Activated CD4-positive, alpha-beta T cell treated with anti-CD3 and anti-CD28 coated beads, Interleukin-2, amount 50 U/mL, for 24 hours (primary cell): ENCODE data around the gene BANP.
"Not testable (repeated sequence)": the region's sequence is repeated elsewhere in the genome, so short reads cannot be mapped to it uniquely, and the experiment has no call there.

Source experiments
- DNase-seq, 2 donors: peaks; one replicate each; pipeline ENCODE4 v3.0.0-alpha.2; 2020; ENCODE audit warnings: low read depth in 1 of 2, low spot score in 1 of 2

Gene BANP

DNA sequence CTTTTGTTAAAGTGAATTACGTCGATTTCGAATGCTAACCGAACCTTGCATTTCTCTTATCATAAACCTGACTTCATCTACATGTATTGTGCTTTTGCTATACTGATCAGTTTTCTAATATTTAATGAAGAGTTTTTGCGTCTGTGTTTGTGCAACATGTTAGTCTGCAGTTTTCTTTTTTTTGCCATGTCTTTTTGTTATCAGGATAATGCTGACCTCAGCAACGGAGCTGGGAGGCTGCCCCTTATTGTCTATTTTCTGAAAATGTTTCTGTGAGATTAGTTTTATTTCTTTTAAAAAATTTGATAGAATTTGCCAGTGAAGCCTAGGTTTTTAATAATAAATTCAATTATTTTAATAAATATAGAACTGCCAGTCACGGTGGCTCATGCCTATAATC is 40.9 kb downstream of the BANP start:
- not testable (repeated sequence) for DNase-seq

DNA sequence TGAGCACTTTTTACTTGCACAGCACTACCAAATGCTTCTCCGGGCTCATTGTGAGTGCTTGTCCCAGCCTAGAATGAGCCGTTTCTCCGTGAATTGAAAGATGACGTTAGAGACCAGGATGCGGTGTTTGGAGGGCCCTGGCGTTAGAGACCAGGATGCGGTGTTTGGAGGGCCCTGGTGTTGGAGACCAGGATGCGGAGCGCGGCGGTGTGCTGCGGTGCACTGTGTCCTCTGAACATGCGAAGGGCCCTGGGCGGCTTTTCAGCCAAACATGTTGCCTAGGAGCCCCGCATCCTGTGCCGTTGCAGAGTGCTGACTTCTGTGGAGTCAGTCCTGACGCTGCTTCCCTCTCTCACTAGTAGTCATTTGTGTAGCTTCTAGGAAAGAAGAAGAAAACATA is 42.7 kb downstream of the BANP start:
- no peak for DNase-seq

DNA sequence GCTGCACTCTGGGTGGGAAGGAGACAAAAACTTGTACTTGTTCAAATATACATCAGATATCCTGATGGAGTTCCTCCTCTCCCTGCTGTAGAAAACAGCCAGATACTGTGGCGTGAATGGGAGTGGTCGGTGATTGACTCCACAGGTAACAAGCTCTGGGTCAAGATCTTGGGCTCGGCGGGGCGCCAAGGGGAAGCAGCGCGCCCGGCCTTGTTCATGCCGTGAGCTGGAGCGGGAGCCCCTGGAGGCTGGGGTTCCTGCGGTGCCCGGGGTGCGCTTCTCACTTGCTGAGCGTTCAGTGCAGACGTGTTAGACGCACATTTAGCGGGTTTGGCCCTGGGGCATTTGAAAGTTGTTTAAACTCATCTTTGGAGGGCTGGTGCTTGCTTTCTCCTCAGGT is 44.4 kb downstream of the BANP start:
- no peak for DNase-seq

DNA sequence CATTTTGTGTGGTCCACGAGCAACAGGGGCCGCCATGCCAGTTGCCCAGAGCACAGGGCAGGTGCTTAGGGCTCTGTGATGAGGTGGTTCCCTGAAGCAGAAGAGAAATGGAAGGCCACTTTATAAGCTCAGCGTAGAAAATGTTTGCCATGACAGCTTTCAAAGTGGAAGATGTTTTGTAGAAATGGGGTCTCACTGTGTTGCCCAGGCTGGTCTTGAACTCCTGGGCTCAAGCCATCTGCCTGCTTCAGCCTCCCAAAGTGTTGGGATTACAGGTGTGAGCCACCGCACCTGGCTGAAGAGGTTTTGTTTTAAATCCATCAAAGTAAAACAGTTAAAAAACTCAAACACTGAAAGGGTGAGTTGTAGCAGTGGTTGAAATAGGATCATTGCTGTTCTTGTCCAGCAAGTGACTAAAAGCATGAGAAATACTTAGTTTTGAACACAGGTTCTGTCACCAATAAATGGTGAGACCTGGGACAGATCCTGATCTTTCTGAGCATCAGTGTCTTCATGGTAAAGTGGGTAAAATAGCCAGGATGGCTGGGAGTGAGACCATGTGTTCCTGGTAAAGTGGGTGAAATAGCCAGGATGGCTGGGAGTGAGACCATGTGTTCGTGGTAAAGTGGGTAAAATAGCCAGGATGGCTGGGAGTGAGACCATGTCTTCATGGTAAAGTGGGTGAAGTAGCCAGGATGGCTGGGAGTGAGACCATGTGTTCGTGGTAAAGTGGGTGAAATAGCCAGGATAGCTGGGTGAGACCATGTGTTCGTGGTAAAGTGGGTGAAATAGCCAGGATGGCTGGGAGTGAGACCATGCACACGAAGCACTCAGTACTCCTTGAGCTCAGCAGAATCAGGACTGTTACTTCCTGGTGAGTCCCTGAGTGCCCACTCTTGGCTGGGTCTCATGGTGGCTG is 46.0 kb downstream of the BANP start:
- no peak for DNase-seq

DNA sequence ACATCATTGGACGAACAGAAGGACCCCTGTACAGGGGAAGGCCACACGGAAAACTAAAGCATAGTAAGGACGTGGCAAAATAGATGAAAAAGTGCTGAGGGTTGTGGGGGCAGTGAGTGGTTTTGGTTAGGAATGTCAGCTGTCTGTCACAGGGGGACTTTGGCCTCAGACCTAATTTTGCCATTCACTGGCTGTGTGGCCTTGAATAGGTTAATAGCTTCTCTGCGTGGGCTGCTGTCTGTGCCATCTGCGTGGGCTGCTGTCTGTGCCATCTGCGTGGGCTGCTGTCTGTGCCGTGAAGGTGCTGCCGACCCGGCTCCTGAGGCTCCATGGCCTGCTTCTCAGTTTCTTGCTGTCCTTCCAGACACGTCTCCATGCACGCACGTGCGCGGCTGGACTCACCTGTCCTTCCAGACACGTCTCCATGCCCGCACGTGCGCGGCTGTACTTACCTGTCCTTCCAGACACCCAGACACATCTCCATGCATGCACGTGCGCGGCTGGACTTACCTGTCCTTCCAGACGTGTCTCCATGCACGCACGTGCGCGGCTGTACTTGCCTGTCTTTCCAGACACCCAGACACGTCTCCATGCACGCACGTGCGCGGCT is 47.1 kb downstream of the BANP start:
- DNase-seq = not testable (repeated sequence)

DNA sequence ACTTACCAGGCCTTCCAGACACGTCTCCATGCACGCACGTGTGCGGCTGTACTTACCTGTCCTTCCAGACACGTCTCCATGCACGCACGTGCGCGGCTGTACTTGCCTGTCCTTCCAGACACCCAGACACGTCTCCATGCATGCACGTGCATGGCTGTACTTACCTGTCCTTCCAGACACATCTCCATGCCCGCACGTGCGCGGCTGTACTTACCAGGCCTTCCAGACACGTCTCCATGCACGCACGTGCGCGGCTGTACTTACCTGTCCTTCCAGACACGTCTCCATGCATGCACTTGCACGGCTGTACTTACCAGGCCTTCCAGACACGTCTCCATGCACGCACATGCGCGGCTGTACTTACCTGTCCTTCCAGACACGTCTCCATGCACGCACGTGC is 47.8 kb downstream of the BANP start:
- DNase-seq = not testable (repeated sequence)

DNA sequence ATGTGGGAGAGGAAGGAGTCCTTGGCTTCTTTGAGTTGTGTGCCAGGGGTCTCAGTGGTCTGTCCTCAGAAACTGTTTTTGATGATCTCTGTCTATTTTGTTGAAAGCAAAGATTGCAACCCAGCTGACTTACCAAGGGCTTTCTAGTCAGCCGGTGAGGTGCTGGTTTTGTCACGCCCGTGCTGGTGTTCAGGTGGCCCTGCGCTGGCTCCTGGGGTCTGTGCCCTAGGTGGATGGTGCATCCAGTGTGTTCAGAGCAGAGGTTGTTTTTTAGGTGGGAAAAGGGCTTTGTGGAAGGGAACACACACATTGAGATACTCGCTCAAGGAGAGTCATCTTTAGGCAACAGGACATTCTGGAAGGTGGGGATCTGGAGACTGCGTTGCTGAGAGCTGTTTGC is 51.0 kb downstream of the BANP start:
- no peak for DNase-seq

DNA sequence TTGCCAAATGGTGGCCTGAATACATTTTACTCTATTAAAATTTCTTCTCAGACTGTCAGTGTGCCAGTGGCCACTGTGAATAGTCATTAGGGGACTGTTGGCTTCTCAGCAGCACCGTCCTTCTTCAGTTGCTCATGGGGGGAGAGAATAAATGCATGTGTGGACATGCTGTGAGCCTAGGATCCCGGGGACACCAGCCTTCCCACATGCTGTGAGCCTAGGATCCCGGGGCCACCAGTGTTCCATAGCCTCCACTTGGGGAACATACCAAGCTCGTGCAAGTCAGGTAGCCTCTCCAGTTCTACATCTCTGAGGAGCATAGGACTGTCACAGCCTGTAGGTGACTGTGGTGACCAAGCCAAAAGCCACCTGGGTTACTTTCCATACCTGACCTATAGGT is 51.5 kb downstream of the BANP start:
- no peak for DNase-seq

DNA sequence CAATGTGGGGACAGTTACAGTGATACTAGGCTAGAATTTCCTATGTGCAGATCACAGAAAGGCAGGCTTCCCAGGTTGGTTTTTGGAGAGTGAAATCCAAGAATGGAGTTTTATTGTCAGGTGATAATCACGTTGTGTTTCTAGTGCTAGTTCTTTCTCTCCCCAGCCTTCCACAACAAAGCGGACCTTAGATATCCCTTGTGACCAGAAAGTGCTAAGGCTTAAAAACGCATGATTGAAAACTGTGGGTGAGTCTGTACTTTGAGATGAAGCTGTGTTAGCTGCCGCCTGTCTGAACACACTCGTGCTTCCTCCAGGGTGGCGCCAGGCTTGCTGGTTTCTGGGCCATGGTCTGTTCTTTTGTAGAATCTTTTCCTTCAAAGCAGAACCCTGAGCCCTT is 52.1 kb downstream of the BANP start:
- no peak for DNase-seq

DNA sequence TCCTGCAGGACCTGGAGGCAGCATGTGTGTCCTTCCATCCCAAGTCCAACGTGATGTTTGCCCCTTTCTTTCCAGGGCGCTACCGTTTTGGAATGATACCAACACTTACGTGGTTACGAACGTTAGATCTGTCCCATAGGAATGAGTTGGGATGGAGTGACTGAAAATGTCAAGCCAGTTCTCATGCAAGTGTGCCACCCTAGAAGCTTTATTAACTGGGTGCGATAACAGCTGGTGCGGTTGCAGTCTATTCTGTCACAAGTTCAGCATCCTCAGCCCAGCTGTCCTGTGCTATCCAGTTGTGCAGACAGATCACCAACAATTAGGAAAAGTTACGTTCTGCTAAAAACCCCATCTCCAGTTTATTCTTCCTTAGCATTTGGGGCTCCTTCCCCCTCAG is 52.5 kb downstream of the BANP start:
- no peak for DNase-seq

DNA sequence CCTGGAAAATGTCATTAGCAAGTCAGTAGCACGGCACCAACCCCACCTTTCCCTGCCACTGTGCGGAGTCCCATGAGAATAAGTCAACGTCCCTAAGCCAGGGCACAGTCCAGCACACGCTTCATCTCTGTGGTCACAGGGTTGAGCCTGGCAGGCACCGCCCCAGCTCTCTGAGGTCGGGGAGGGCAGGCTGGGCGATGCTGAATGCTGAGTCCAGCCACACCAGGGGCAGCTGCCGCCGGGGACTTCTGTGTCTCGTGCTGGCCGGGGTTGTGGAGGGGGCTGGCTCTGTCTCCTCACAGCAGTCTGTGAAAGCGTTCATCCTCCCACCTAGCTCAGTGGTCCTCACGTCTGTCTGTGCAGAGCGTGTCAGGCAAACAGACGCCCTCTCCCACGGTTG is 53.2 kb downstream of the BANP start:
- no peak for DNase-seq

DNA sequence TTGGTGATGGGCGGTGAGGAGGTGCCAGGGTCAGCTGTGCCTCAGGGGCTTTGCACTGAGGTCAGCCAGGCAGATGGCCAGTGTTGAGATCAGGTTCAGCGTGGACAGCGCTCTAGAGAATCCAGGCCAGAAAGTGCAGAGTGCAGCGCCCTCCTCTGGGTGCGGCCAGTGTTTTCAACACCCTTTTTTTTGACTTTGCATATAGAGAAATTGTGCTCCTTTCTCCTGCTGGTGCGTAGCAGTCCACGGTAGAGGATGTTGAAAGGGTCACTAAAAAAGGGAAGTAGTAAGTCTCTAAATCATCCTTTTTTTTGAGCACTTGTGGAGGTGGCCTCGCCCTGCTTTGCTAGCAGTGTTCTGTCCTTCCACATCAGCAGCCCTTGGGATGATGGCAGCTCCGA is 53.9 kb downstream of the BANP start:
- DNase-seq = no peak

DNA sequence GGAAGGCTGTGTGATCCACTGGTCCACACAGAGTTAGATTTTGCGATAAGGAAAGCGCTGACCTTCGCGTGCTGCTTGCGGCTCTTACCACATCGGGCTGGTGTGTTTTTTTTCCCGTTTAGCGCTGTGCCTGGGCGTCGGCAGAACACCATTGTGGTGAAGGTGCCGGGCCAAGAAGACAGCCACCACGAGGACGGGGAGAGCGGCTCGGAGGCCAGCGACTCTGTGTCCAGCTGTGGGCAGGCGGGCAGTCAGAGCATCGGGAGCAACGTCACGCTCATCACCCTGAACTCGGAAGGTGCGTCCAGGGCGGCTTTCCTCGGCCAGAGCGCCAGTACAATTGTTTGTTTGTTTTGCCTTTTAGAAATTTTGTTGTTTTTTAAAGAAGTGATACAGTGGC is 54.7 kb downstream of the BANP start:
- DNase-seq = no peak

DNA sequence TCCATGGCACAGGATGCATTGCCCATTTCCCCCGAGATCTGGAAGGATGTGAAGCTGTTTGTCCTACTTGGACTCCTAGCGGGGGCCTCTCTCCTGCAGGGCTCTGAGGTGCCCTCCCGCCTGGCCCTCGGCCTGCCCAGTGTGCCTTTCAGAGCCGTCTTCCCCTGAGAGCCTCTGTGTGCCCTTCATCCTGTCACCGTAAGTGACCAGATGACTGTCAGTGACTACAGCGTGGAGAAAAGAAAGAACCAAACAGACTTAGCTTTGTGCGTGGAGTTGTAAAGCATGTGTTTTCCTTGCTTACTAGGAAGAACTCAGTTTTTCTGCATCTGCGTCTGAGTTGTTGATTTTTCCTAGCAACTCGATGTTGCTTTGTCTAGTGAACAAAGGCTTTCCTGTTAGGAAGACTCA is 56.1 kb downstream of the BANP start:
- no peak for DNase-seq

DNA sequence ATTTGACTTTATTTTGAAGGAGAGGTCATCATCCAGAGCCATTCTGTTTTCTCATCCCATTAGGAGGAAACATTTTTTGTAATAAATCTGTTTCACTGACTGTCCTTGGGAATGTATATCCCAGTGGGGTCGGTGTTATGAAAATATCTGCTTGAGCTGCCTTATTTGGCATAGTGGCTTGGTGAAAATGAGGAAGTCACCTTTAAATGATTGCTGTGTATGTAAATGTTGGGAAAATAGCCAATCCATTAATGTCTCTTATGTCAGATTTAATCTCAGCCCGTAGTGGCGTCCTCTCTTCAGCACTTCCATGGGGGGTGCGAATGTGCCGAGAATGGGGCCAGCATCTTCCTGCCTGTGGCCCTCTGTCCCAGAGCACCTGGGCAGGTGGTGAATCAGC is 57.6 kb downstream of the BANP start:
- DNase-seq = no peak

DNA sequence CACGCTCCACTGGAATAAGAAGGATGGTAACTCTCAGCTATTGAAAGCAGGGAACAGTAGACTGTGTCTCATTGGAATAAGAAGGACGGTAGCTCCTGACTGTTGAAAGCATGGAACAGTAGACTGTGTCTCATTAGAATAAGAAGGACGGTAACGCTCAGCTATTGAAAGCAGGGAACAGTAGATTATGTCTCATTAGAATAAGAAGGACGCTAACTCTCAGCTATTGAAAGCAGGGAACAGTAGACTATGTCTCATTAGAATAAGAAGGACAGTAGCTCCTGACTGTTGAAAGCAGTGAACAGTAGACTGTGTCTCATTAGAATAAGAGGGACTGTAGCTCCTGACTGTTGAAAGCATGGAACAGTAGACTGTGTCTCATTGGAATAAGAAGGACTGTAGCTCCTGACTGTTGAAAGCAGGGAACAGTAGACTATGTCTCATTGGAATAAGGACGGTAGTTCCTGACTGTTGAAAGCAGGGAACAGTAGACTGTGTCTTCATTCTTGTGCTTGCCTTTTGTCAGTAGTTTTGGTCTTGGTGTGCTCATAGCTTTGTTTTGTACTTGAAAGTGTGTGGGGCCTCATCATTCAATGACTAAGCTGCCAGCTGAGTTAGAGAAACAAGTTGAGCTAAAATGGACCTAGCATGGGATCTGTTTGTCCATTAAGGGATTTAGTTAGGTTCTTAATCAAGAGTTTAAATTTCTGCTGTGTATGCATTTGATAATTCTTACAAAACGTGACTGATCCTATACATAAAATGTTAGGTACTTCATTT is 58.5 kb downstream of the BANP start:
- DNase-seq = no peak

DNA sequence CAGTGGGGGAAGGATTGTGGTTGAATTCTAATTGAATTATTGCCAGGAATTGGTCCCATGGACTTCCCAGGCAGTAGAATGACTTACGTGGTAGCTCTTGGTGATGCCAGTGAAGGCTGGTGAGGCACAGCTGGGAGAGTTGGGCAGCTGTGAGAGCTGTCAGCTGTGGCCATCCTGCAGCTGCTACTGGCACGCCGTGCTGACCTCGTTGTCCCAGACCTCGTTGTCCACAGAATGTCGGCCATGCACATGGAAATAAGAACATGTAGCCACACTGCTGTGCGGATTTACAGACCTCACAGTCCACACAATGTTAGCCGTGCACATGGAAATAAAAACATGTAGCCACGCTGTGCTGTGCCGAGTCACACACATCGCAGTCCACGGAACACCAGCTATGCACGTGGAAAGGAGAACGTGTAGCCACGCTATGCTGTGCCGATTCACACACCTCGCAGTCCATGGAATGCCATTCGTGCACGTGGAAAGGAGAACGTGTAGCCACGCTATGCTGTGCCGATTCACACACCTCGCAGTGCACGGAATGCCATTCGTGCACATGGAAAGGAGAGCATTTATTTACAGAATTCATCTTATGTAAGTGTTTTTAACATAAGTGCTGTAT is 59.2 kb downstream of the BANP start:
- no peak for DNase-seq

DNA sequence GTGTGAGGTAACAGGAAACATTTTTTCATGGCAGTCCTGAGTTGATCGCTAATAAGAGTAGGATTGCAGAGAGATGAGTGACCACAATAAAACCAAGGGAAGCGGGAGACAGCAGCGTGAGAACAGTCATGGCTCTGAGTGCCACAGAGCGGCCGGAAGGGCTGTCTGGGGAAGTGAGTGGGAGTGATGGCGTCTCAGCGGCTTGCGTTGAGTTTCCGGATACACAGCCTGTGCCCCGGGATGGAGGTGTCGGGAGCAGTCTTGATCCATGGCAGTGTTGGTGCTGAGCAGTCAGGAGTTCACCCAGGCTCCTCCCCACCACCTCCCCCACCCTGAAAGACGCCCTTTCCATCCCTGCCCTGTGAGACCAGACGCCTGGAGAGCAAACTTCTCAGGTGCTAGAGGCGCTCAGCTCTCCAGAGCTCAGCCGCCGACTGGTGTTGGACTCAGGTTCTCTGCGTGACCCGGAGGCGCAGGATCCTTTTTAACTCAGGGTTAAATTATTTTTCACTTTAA is 59.8 kb downstream of the BANP start:
- no peak for DNase-seq

DNA sequence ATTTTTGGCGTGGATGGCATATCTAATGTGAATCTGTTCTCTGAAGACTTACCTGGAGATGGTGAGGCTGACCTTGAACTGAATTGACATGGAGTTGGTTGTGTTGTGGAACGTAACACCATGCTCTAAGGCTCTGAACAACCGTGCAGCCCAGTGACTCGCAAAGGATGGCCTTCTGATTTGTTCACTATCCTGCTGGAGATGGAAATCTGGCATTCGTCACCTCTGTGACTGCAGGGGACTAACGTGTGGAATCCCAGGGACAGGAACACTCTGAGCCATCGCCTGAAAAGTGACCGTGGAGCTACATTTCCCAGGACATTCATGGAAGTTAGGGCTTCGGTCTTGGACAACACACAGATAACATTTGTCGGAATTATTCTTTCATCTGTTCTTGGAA is 61.1 kb downstream of the BANP start:
- DNase-seq = no peak

DNA sequence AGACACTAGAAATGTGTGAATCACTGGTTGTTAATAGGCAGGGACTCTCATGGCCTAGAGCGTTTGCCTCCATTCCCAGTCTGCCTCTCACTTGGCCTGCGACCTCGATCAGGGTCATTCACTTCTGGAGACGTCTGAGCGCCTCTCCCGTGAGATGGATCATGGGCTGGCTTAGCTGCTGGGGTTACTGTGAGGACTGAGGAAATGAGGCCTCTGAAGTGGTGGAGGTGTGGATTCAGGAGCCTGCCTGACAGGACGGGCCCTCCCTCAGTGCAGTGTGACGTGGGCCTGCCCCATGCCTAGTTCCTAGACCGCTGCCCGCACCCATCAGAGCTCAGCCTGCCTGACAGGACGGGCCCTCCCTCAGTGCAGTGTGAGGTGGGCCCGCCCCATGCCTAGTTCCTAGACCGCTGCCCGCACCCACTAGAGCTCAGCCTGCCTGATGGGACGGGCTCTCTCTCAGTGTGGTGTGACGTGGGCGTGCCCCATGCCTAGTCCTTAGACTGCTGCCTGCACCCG is 61.9 kb downstream of the BANP start:
- DNase-seq = no peak

DNA sequence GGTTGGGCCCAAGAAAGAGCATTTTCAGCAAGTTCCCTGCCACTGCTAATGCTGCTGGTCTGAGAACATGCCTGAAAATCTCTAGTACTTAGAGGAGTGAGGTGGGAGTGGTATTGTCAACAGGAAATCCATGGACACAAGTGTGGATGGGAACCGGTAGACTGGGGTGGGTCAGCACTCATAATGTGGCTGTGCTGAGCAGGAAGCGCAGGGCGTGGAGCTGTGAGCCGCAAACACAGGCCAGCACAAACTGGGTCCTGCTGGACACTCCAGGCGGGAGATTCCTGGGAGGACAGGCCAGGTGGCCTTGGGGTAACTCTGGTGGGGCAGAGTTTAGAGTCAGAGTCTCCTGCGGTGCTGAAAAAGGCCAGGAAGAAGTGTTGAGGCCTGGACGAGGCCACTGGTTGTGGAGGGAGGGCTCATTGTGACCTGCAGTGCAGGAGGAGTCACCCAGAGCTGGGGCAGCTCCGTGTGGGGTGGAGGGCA is 62.6 kb downstream of the BANP start:
- no peak for DNase-seq
